Measurements from ENCODE around the gene LGR6.
A peak's percentile ranks its signal among the peaks of the same experiment; 100 is the strongest.
"Not testable (repeated sequence)": the region's sequence is repeated elsewhere in the genome, so short reads cannot be mapped to it uniquely, and the experiment has no call there.

Gene LGR6

DNA sequence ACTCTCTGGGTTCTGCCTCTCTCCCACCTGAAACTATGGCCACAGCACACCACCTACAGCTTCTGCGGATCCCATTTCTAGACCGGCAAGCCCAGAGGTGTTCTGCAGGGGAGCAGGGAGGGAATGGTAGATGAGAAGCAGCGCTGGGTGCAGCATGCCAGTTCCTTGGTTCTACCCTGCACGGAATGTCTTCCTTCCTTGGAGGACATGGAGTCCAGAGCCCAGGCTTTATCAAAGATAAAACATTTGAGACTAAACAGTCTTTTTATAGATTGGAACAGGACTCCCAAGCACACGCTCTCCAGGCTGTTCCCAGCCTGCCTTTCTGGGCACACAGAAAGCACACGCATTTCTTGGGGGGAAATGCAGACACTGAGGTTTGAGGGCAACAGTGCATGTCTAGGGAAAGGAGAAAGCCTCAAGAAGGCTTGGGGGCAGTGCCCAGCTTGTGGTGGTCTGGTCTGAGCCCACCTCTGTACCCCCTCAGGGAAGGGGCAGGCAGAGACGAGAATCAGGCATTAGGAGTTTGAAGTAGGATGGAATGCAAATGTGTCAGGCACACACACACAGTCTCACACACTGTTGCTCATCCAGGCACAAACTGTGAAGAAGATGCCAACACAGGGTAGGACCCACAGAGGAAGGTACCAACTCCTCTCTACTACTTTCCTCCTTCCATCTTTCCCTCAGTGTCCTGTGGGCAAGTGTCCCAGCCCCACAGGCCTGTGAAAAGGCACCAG lies 29.7 kb downstream of the LGR6 start:
- DNase-seq, result no peak

- no peak for DNase-seq
Observed at GRCh38 chr1:202224453-202224852, 30.9 kb downstream of the LGR6 start.

GRCh38 chr1:202225131-202225530 lies 31.5 kb downstream of the LGR6 start:
- DNase-seq, result no peak

DNA sequence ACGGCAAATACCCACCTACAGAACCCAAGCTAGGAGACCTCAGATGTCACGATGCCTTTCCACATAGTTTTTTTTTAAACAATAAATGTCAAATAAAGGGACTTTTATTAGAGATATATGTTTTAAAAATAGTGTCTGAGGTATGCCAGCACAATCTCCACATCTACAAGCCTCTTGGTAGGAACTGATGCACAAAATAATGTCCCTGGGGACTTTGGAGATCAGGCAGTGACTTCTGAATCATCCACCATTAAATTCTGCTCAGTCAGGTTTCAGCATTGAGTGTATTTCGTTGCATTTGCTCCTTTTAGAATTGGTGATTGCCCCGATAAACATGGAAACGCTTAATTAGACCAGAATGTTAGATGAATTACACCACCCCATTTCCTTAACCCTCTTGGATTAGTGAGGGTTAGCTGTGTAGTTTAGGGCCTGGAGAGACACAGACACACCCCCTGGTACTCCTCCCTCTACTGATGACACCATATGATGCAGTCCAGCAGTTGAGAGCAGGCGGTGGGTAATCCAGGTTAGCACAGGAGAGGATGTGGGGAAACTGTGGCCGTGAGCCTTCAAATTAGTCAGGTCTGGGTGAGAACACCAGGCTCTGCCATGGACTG lies 33.6 kb downstream of the LGR6 start:
- no peak for DNase-seq

DNA sequence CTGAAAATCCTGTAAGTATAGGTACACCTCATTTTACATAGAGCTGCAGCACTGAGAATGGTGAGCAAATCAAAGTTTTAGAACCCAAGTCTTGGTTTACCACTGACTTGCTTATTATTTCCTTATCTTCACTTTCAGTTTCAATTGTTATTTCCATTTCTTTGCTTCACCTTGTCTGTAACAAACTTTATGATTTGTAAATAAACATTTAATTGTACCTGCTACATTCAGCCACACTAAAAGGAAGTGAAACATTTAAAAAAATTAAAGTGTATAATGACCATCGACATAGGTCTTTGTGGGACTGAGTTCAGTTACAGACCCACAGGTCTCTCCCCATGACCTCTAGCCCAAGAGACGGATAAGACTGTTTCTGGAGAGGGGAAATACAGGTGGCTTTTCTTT lies 34.4 kb downstream of the LGR6 start:
- DNase-seq, result no peak

DNA sequence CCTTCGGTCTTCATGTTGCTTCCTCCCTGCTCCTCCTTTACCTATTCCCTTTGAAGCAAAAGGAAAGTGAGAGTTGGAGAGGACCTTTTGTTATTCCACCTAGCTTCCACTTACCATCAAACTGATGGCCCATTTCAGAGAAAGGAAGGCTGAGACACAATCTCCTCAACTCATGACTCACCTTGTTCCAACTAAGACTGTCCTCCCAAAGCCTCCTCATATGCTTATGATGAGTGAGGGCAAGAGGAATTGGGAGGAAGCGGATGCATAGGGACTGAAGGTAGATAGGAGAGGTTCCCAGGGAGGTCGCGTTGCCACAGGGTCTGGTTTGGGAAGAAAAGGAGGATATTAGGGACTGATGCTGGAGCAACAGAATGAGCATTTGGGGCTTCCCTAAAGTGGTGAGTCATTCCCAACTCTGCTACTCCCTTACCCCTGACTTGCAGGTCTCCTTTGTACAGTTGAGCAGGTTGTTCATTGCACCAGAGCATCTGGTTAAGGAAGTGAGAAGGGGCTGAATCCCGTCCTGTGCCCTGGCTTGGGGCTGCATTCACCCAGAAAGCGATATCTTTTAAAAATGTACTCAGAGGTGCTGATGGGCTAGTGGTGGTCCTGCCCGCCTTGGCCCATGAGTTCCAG lies 35.0 kb downstream of the LGR6 start:
- DNase-seq, result no peak

GRCh38 chr1:202229376-202229775 lies 35.8 kb downstream of the LGR6 start:
- no peak for DNase-seq

GRCh38 chr1:202230061-202230938 lies 36.7 kb downstream of the LGR6 start:
- no peak for DNase-seq

DNA sequence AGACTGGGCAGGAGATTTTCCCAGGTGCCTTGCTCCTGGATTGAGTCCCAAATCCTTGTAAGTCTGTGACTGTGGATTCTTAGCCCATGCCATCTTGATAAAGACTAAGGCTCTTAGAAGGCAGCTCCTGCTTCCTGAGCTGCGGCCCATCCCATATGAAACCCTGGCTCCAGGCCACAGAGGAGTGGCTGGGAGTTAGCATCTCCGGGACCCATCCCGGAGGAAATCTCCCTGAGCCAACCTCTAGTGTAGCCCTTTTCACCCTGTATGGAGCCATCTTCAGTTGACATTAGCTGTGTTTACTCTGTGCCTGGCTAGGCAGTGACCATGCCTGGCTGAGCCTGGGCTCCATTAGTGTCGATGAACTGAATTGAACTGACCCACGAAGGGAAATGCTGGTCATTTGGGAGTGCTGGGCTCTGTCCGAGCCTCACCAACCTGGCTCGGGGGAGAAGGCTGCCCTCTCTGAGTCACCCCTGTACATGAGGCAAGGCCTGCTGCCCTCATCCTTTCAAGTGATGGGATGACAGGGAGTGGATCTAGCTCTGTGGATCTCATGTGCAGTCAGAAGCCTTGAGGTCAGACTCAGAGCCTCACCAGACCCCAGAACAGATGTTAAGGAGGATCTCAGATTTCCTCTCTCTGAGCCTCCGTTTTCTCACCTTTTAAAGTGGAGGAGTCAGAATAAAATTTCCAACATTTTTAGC lies 37.5 kb downstream of the LGR6 start:
- DNase-seq, result no peak

DNA sequence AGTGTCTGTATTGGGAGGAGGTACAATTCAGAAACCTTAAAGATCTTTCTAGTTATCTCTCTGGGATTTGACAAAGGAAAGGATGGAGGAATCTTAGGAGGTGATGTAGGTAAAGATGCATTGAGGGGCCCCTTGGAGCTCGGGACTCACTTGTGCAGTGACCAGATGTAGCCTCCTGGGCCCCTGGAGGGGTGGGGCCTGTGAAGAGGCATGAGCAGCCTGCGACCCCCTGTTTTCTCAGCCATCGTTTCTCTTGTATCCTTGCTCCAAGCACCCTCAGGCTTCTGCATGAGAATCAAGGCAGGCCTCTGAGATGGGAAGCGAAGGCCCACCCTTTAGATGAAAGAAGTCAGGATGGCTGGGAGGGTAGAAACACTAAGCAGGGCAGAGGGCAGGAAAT lies 39.6 kb downstream of the LGR6 start:
- no peak for DNase-seq

DNA sequence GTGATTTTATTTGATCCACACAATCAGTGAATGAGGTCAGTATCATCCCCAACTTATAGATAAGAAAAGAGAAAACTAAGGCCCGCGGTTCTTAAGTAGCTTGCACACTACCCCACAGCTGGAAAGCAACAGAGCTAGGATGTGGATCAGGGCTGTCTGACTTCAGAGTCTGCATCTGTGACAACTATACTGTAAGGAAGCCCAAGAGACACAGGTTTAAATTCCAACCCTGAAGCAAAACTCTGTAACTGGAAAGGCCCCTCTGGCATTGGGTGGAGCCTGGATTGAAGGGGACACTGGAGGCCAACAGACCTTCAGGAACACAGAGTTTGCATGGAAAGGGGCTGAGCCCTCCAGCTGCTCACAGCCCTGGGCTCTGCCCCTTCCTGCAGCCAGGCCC lies 40.2 kb downstream of the LGR6 start:
- no peak for DNase-seq

- DNase-seq, result no peak
Observed at GRCh38 chr1:202234331-202235002, 40.9 kb downstream of the LGR6 start.

GRCh38 chr1:202235003-202235660 lies 41.5 kb downstream of the LGR6 start:
- no peak for DNase-seq

GRCh38 chr1:202235856-202236837 lies 42.5 kb downstream of the LGR6 start:
- peak; percentile 37 for DNase-seq

DNA sequence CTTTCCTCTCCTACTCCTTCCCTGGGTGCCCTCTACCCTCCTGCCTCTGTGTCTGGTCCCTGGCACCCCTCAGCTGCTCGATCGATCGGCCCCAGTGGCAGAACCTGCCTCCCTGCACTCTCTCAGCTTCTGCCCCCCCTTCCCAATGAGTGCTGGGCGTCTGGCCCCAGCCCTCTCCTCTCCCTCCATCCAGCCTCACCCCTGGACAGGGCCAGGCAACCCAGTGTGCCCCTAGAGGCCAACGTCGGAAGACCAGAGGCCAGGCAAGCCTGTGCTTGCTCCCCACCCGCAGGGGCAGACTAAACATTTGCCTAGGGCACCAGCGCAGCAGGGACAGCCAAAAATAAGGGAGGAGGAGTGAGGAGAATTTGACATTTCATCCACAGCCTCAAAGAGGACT lies 43.5 kb downstream of the LGR6 start:
- no peak for DNase-seq

DNA sequence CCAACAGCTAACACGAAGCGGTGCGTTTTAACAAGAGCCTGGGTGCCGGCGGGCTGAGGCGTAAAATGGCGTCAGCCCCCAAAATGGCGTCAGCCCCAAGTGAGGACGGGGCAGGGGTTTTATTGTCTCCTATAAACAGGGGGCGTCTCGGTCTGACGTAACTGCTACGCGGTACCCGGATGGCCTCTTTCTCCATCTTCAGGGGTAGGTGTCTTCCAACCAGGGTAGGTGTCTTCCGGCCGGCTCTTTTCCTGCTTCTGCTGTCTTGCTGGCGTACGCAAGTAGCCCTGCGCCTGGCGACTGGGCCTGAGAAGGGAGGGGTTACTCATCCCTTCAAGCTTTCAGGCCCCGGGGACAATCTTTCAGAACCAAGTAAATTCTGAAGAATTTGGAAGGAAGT lies 45.3 kb downstream of the LGR6 start:
- DNase-seq, result no peak

- DNase-seq, result not testable (repeated sequence)
Observed at GRCh38 chr1:202240226-202240625, 46.6 kb downstream of the LGR6 start.

DNA sequence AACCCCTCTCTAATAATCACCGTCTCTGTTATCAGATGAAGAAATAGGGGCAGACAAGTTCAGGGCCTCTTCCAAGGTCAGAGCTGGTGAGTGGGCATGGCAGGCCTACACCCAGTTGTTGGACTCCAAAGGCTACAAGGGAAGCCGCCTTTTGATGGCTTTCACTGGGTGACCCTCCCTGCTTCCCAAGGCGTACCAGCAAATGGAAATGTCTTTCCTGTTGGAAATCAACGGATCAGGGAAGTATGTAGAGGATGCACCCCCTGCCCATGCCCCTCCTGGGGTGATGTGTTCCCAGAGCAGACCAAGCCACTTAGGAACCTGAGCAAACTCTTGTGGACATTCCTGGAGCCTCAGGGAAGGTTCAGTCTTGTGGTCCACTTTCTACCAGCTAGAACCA lies 47.4 kb downstream of the LGR6 start:
- no peak for DNase-seq

- no peak for DNase-seq
Observed at GRCh38 chr1:202241376-202242079, 47.9 kb downstream of the LGR6 start.

DNA sequence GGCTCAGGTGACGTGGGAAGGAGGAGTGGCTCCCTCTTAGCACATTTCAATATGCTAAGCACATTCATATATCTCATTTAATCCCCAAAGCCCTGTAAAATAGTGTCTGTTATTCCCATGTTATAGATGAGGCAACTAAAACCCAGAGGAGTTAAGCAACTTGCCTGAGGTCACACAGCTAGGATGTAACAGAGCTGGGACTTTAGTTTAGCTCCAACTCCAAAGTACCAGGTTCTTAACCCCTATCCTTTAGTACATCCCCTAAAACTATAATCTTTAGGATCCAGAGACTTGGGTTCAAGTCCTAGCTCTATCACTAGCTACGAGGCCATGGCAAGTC lies 48.5 kb downstream of the LGR6 start:
- DNase-seq, result no peak

All from activated effector memory CD4-positive, alpha-beta T cell treated with Interleukin-2 at 50 U/mL for 16 hours (primary cell).